DMS 273 (cell line): Measurements from ENCODE around the gene KCTD16.
A peak's percentile ranks its signal among the peaks of the same experiment; 100 is the strongest.

Source experiments
- DNase-seq: peaks from one replicate; lab custom pipeline; 2025; ENCODE audit not compliant: unreplicated experiment; lab: John Stamatoyannopoulos, UW

The KCTD16 gene

DNA sequence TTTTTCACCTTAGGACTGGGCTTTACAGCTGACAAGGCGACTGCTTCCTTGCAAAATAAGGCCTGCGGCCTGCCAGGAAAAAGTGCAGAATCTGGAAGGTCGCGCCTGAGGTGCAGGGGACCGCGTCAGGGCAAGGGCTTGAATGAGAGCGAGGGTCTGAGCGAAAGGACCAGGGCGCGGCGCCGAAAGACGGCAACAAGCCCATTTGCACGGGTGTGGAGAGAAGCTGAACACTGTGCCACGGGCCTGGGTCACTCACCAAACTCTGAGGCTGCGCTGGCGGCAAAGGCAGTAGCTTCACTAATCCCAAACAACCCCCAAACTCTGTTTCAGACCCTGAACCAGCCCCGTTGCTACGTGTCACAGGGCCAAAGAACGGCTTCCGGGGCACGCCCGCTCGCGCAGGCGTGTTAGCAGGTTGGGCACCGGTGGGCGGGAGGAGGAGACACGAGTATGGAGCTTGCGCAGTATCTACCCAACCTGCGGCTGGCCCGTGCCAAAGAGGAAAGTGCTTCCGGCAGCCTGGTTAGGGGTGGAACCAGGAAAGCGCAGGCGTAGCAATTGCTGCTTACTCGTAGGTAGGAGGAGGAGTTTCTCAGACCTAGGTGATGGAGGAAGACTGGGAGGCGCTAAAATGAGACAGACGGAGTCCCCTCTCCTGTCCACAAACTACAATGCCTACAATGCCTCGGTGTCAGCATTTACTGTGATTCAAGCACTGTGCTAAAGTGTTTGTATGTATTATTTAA is at the start of gene KCTD16, which contains the start of gene YIPF5:
KCTD16 (plus strand) TSS at position 598 of the 749 bp plus-strand sequence.
YIPF5 (minus strand) TSS at position 384 of the 749 bp plus-strand sequence. CDS start 704 bp downstream, outside the sequence.
- DNase-seq = peak; percentile 99

DNA sequence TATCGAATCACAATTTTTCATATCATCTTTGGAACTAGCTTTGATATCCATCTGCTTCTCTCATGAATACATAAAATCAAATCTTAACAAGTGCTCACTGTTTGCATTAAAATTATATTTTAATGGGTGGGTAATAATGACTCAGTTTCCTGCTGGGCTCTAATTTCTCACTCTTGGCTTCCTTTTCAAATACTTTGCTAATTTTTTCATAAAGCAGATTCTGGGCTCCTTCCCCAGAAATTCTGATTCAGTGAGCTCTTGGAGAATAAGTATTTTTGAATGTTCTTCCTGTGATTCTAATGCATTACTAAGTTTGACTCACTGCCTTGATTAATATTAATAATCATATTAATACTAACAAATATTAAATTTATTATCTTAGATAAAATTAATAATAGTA is 49.1 kb upstream of the KCTD16 start:
- DNase-seq = no peak

DNA sequence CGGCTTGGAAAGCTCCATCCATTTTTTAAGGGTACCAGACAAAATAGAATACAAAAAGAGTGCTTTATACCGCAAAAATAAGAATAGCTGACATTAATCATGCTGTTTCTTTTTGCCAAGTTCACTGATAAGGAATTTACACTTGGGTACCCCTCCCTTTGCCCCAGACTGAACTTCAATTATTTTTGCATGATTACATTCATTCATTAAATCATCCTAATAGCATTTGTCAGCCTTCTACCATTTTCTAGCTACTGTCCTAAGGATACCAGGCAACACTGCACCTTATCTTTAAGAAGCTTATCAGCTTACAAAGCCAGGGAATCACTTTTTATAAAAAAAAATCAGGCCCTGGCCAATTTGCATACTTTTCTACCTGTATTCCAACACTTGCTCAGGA is 48.6 kb upstream of the KCTD16 start:
- DNase-seq = no peak

DNA sequence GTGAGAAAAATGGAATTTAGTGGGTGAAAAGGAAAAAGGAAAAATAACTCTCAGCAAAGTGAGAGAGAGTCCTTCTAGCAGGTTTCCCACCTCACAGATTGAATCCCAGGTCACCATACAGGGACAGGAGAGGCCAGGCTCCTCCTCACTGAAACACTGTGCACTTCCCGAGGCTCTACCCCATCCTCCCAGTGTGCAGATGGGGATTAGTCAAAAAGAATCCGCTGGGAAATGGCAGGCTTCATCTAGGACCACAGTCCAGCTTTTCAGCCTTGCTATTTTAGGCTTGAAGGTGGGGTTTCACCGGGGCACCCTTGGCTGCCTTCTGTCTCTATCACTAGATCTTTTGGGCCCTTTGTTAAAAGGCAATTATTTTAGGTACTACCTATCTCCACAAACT is 48.0 kb upstream of the KCTD16 start:
- no peak for DNase-seq

DNA sequence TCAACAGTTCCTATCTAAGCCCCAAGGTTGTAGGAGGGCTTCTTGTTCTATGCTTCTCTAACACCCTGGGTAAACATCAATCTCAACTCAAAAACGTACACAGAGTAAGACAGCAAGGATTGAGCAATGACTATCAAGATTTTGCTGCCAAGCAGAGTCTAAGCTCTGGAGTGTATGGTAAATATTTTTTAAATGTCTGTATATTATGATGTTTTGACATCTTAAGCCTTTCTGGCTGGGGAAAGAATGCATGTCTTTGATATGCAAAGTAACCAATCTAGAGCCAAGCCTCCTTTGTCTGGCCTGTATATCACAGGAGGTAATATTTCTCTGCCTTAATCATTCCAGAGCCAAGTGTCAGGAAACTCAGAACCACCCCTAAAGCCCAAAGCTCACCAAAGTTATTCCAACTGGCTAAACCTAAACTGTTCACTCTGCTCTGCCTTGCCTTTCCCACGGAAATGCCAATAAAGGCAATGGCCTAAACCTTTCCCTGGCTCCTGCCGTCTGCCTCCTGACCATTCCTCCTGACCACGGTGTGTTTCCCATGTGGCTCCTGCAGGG is 45.4 kb upstream of the KCTD16 start:
- DNase-seq = no peak

DNA sequence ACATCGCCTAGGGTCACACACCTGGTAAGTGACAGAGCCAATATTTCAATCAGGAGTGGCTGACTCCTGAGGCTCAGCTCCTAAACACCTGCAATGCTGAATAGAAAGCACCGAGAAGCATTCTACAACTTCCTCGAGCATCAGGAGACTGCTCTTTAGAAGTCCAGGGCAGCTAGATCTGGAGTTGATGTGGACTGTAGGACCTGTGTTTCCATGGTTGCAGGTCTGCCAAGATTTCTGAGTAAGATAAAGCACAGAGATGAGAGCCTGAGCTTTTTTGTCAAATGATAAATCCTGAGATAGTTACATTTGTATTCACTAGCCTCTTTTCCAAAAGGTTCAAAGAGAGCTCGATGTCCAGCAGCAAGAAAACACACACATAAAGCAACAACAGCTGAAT is 44.0 kb upstream of the KCTD16 start:
- no peak for DNase-seq

DNA sequence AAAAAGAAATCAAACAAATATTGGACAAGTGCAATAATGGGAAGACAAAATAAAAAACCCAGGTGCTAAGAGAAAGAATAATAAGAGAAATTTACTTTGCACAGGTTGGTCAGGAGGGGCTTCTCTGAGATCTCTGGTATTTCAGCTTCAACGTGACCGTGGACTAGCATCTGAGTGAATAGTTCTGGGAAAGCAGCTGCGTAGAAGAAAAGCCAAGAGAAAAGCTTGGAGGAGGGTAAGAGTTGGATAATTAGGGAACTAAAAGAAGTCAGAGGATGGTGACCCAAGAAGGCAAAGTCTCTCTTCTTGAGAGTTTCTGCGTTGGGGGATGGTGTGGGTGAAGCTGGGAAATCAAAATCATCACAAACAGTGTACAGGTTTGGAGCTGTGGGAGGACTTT is 41.8 kb upstream of the KCTD16 start:
- no peak for DNase-seq

DNA sequence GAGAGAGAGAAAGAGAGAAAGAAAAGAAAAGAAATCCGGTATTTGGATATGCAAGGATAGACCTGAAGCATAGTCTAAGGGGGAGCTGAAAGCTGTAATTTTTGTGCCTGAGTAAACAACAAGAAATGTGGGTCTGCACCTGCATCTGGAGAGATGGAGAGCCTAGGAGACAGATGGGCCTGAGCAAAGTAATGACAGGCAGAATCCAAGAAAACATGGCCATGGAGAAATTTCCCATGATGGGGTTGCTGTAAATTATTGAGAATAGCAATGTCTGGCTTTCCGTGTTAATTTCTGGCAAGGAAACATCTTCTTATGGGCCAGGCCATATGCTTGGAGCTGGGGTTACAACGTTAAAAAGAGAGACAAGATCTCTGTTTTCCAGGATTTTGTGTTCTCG is 40.4 kb upstream of the KCTD16 start:
- DNase-seq = peak; percentile 48

DNA sequence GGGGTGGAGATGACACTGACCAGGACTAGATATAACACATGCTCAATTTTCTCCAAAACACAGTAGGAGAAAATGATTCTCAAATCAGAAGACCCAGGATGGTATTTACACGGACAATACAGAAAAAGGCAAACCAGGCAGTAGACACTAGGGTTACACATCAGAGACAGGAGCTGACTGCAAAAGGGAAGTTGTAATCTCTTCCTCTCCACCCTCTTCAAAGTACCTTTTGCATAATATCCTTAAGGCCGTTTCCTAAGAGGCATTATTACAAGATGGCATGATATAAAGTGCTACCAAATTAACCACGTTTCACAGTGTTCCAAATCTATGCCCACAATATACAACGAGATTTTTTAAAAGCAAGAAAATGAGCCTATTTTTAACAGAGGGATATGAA is 39.4 kb upstream of the KCTD16 start:
- DNase-seq = no peak

DNA sequence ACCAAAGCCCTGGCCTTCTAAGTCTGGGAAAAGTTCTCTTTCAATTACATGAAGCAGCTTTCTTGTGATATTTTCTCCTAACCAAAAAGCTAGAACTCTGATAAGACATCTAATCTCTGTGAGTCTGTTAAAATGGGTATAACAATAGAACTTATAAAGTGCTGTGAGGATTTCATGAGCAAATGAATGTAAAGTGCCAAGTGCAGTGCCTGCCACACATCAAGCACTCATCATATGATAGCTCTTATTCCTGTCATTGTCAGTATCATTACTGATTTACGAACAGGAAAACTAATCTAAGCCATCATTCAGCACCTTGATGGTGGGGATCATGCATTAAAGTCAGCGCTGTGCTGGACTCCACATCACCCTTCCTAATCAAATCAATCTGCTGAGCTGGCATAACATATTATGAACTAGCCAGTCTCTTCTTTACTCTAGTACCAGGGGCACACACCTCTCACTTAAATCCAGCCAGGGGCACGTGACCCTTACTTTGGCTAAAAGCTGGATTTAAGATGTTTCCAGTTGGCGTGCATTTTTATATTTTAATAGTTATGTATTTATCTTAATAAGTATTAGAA is 37.5 kb upstream of the KCTD16 start:
- DNase-seq = no peak

DNA sequence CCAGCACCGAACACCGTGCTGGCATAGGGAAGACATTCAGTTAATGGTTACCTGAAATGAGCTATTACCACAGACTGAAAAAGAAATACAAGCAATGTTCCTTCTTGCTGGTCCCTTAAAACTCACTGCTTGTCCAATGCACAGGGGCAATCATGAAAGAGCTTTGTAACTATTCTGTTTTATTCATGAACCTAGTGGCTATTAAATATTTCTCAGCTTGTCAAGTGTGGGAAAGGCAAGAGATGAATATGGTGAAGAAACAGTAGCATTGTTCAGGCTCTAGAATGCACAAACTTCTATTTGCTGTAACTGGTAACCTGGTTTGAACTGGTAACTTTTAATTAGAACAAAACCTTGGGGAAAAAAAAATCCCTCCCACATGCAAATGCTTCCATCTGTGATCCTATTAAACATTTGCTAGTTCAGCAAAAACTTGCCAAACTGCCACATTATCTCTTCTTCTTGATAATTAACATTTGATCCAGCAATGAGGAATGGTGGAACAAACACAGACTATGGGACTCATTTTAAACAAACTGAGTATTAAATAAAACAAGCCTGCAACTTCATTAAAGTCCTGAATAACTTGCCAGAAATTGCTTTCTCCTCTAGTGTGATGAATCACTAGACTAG is 36.4 kb upstream of the KCTD16 start:
- DNase-seq = peak; percentile 59

DNA sequence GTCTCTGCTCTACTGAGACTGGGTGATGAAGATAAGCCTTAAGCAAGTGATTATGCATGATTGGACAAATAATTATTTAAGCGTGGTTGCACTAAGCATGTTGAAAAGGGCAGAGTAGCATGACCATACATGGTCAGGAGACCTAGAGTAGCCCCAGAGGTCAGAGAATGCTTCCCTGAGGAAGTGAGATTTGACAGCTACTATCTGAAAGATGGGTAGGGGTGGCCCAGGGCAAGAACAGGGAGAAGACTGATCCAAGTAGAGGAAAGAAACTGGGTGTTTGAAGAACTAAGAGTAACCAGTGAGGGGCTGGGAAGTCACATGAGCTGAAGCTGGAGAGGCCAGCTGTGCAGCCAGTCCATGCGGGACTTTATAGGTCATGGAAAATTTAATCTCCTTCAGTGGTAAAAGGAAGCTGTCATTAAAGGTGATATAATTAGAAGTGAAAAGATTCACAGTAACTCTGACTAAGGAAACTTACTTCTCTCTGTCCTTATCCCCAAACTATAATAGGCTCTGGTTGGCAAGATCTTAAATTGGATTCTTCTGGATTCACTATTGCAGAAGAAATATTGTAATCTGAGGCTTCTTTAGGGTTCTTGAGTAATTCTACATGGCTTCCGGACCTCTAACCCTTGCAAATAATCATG is 35.4 kb upstream of the KCTD16 start:
- no peak for DNase-seq

DNA sequence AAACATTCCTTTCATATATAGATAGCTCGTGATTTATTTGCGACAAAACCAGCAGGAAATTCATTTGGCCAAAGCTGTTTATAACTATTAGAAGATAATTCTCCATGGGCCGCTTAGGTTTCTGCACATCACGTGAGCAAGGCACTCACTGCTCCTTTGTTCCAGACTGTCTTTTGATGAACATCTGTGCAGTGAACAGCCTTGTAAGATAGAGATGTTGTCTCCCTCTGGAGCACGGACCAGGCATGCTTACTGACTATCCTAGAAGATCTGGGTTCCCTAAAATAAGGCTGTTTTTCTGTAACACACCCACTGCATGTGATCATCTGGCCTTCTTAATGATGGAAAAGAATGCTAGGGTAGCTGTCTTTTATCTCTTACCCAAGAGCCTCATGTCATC is 31.1 kb upstream of the KCTD16 start:
- peak; percentile 38 for DNase-seq

DNA sequence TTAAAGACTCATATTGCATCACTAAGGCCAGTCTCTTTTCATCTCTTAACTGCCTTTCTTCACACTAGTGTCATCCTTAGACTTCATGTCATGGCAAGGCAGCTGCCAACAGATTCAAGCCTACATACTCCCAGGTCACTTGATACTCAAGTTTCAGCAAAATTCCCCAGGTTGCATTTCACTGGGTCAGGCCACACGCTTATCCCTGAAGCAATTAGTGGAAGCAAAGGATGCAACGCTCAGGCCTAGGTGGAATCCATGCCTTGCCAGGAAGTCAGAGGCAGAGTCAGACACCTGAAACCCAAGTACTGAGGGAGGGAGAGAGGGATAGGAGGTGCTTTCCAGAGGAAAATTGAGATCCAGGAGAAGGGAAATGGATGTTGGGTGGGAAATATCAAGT is 29.1 kb upstream of the KCTD16 start:
- no peak for DNase-seq

DNA sequence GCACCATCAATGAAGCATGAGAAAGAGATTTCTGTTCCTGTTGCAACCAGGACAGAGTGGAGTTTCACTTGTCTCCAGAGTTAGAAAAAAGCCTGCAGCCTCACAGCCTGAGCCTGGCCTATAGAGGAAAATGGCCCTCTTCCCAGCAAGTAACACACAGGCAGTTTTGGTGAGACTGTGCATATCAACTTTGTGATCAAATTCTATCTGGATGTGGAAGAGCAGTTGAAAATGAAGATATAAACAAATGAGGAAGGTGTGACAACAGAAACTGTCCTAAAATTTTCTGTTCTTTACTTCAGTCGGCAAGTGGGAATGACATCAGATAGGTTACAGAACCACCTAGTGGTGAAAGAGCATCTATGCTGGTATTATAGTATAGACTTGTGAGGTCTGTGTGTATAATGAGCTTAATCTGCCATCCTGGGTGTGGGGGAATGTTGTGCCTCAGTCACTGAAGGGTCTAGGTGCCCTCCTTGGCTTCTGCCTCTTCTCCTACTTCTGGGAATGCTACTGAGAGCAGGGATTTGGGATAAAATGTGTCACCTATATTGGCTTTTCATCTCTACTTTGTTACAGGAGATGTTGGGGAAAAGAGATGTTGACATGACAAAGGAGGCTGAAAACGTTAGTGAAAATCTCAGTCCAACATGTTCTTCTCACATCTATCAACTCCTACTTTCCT is 28.4 kb upstream of the KCTD16 start:
- DNase-seq = peak; percentile 72

DNA sequence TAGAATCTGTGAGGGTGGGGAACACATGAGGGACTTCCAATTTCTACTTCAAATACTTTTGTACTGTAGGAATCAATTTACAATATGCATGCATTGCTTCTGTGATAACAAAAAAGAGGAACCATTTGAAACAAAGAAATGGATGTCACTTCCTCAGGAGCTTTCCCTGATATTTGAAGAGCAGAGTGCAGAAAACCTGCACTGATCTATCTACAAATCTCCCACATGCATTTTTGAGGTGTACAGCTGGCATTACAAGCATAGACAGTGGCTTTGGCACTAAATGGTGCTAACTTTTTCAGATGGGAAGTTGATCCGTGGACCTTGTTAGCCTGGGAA is 27.9 kb upstream of the KCTD16 start:
- DNase-seq = no peak

DNA sequence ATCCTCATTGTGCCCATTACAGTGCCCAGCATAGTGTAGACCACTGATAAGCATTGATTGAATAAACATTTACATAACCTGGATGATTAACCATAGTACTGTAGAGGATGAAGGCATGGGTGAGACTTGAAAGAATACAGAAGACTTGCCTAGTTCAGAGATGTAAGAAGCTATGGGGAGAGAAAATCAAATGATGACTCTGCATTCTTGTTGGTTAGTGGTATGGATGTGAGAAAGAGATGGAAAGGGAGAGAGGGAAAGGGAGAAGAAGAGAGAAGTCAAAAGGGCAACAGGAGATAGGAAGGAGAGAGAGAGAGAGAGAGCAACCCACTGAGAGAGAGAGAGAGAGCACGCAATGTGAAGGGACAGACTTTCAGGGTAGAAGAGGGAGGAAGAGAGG is 27.0 kb upstream of the KCTD16 start:
- no peak for DNase-seq

DNA sequence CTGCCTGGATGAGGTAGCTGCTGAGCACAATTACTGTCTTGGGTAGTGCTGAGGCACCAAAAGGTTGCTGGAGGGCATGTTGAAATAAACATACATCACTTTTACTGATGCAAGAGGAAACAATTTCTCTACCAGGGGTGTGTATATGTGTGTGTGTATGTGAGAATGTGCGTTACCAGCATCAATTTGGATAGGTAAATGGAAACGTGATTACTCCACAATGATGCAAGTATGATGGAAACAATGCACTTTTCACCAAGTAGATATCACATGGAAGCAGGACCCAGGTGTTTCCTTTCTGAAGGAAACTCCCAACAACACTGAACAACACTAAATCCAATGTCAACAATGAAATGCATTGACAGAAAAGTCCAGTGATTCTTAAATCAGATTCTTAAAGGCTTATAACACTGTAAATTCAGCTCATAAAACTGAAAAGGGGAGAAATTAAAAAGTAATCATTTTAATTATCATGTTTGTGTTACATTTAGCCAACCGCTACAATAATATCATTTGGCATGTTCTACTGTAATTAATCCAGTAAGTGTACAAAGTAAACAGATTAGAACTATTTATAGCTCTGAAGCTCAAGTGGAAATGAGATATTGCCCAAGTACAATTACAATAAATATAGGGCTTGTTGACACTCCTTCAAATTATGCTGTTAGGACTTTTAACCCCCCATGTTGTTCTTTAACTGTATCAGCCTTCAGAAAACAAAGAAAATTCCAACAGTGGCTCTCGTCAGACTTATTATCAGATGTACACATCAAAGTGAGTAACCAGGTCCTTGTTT is 25.5 kb upstream of the KCTD16 start:
- no peak for DNase-seq

DNA sequence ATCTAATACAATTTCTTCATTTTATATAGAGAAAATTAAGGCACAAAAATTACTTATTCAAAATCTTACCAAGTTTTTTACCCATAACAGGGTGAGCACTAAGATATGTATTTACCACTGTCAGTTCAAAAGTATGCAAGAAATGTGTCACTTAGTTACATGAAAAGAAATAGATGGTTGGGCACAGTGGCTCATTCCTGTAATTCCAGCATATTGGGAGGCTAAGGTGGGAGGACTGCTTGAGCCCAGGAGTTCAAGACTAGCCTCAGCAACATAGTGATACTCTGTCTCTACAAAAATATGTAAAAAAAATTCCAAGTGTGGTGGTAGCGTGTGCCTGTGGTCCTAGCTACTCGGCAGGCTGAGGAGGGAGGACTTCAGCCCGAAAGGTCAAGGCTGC is 19.6 kb upstream of the KCTD16 start:
- no peak for DNase-seq

DNA sequence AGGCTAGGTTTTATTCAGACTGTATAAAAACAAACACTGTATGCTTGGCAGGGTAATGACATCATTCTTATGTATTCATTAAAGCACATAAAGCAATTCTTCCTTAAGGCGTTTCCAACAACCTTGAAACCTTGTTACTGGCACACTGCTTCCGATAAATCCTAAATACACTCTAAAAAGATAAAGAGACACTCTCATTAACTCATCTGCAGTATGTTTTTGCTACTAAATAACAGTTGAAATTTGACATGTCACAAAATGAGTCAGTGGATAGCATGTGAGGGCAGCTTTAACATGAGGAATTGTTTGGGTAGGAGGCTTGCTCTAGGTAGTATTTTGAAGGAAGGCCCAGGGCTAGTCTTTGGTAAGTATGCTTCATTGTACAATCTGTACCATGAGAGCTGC is 13.9 kb upstream of the KCTD16 start:
- no peak for DNase-seq
